WTC11 (cell line): Measurements from ENCODE around the gene ATRIP.

Experiments used
- CBFB ChIP-seq: sonication (generic); formaldehyde crosslinking; IDR thresholded peaks from 2 replicates; pipeline ENCODE4 v1.8.1; 2022; ENCODE audit warnings: mild to moderate bottlenecking, low read depth, missing genetic modification reagents
- CREM ChIP-seq: sonication (generic); formaldehyde crosslinking; IDR thresholded peaks from 2 replicates; pipeline ENCODE4 v1.8.1; 2022; ENCODE audit warnings: mild to moderate bottlenecking, missing genetic modification reagents, moderate library complexity
- TP53 ChIP-seq: sonication (generic); formaldehyde crosslinking; IDR thresholded peaks from 2 replicates; pipeline ENCODE4 v1.8.1; 2023; ENCODE audit warnings: mild to moderate bottlenecking, missing genetic modification reagents
- TF ChIP-seq, protein P1 (sequence below): fragments of 200-600 bp; IDR thresholded peaks from 2 replicates; pipeline ENCODE4 v1.8.0; 2022; ENCODE audit warnings: antibody characterized with exemption
- TF ChIP-seq, protein P2 (sequence below): sonication (generic); formaldehyde crosslinking; IDR thresholded peaks from 2 replicates; pipeline ENCODE4 v1.8.0; 2022; ENCODE audit warnings: mild to moderate bottlenecking, missing genetic modification reagents
- TF ChIP-seq, protein P3 (sequence below): sonication (generic); formaldehyde crosslinking; IDR thresholded peaks from 2 replicates; pipeline ENCODE4 v1.8.1; 2022; ENCODE audit warnings: low read depth, mild to moderate bottlenecking, moderate library complexity, missing genetic modification reagents, borderline replicate concordance

DNA sequence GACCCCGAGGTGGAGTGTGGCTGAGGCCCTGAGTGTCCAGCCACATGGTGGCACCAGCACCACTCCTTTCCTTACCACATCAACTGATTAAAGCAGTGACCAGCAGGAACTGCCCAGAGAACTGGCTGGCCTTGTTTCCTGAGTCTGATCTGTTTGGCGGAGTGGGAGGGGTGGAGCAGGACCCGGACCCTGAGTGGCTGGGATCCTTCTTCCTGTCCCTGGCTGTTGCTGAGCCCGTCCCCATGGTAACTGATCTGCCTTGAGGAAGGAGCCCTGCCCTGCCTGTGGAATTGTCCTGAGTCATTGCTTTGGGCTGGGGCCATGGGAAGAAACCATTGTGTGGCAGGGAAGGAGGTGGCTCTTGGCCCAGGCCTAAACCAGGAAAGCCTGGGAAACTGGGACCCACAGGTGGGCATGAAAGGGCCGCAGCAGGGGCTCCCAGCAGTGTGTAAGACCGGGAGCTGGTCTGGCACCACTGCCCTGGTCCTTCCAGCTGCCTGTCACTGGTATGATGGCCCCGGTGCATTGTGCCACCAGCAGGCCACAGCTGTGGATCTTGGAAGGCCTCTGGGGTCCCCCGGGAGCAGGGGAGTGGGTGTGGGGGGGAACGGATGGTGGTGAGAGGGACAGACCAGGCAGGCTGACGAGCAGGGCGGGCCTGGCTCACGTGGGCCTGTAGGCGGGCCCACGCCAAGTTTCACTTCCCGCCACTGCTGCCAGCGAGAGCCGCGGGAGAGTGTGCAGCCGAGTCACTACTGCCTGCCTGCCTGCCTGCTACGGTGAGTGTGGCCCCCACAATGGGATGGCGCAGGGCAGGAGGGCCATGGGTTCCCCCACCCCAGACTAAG, 19.2 kb downstream of the ATRIP start:
- TF ChIP-seq, protein P1, sequence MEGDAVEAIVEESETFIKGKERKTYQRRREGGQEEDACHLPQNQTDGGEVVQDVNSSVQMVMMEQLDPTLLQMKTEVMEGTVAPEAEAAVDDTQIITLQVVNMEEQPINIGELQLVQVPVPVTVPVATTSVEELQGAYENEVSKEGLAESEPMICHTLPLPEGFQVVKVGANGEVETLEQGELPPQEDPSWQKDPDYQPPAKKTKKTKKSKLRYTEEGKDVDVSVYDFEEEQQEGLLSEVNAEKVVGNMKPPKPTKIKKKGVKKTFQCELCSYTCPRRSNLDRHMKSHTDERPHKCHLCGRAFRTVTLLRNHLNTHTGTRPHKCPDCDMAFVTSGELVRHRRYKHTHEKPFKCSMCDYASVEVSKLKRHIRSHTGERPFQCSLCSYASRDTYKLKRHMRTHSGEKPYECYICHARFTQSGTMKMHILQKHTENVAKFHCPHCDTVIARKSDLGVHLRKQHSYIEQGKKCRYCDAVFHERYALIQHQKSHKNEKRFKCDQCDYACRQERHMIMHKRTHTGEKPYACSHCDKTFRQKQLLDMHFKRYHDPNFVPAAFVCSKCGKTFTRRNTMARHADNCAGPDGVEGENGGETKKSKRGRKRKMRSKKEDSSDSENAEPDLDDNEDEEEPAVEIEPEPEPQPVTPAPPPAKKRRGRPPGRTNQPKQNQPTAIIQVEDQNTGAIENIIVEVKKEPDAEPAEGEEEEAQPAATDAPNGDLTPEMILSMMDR = no peak
- no peak for TF ChIP-seq CBFB
- TF ChIP-seq CREM (CRISPR knock-in tag) = no peak
- TF ChIP-seq, protein P2, sequence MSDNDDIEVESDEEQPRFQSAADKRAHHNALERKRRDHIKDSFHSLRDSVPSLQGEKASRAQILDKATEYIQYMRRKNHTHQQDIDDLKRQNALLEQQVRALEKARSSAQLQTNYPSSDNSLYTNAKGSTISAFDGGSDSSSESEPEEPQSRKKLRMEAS = no peak; the same call in 1 of the 2 replicates
- TF ChIP-seq, protein P3, sequence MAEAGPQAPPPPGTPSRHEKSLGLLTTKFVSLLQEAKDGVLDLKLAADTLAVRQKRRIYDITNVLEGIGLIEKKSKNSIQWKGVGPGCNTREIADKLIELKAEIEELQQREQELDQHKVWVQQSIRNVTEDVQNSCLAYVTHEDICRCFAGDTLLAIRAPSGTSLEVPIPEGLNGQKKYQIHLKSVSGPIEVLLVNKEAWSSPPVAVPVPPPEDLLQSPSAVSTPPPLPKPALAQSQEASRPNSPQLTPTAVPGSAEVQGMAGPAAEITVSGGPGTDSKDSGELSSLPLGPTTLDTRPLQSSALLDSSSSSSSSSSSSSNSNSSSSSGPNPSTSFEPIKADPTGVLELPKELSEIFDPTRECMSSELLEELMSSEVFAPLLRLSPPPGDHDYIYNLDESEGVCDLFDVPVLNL (CRISPR knock-in tag) = no peak
- no peak for TF ChIP-seq TP53 (CRISPR knock-in tag)
